Brain pericyte (primary cell): Measurements from ENCODE around the gene DNA2.

ENCODE experiments used
- DNase-seq: peaks from one replicate; pipeline ENCODE4 v3.0.0-alpha.2; 2012; ENCODE audit warnings: low read depth, low spot score

The DNA2 gene

GRCh38 chr10:68364101-68364886 lies 107.5 kb downstream of the DNA2 start:
- no peak for DNase-seq
